Measurements from ENCODE around the gene PPP1R37.

GRCh38 chr19:45158503-45159209 lies 65.7 kb downstream of the PPP1R37 start:
- no peak for TF ChIP-seq POLR2AphosphoS5 (IDR thresholded peaks at IDR 0.05; ENCODE audit: low read depth, low read length)
- no peak for TF ChIP-seq POLR2A (IDR thresholded peaks at IDR 0.05; ENCODE audit: low read depth, low read length)
